Adrenal gland (tissue), 12 donors: Measurements from ENCODE around the gene INPP5A. TPM values are rescaled to one million over a fixed set of nuclear protein-coding genes. Genes with fewer than 3 reads are reported as not detected.

Experiments
- DNase-seq, 7 donors: peaks; one replicate each; pipeline ENCODE4 v3.0.0-alpha.2; 2019 to 2020
- H3K27ac ChIP-seq, 5 donors: fragments of 200-600 bp; sonication (generic) in 4 of 5; 1 replicate in 3 of 5; 2 replicates in 2 of 5; pipeline versions ENCODE4 v1.5.1 to v1.8.0; 2016 to 2020; ENCODE audit warnings: mild to moderate bottlenecking in 1 of 5
- H3K27me3 ChIP-seq: fragments of 200-600 bp; 2 replicates; pipeline ENCODE4 v1.8.0; 2021
- H3K36me3 ChIP-seq, 2 donors: fragments of 200-600 bp; replicated peaks in 1 of 2; 1 replicate in 1 of 2; 2 replicates in 1 of 2; pipeline versions ENCODE4 v1.5.1 to v1.8.0; 2018 to 2022
- H3K4me1 ChIP-seq, 2 donors: fragments of 200-600 bp; replicated peaks in 1 of 2; 1 replicate in 1 of 2; 2 replicates in 1 of 2; pipeline versions ENCODE4 v1.5.1 to v1.8.0; 2018 to 2021
- H3K4me3 ChIP-seq, 4 donors: fragments of 200-600 bp; sonication (generic) in 3 of 4; one replicate each; pipeline ENCODE4 v1.5.1; 2016 to 2018
- H3K9me3 ChIP-seq, 3 donors: fragments of 200-600 bp; sonication (generic) in 1 of 3; replicated peaks in 1 of 3; 1 replicate in 2 of 3; 2 replicates in 1 of 3; pipeline versions ENCODE4 v1.5.1 to v1.8.0; 2016 to 2021
- CTCF ChIP-seq, 6 experiments: fragments of 450-650 bp in 4 of 6; fragments of 200-600 bp in 2 of 6; sonication (generic) in 1 of 6; IDR thresholded peaks; 1 replicate in 5 of 6; 2 replicates in 1 of 6; pipeline versions ENCODE4 v1.5.1 to v1.8.0; 2016 to 2021; ENCODE audit warnings: antibody characterized with exemption in 6 of 6, mild to moderate bottlenecking in 2 of 6, moderate library complexity in 1 of 6
- POLR2A ChIP-seq, 2 donors: fragments of 450-650 bp; IDR thresholded peaks; one replicate each; pipeline ENCODE4 v1.6.1; 2017; ENCODE audit warnings: antibody characterized with exemption in 2 of 2, mild to moderate bottlenecking in 2 of 2, moderate library complexity in 1 of 2
- WGBS, 4 donors: extraction: QIAGEN DNeasy Blood & Tissue Kit in 2 of 4; methylation state at CpG; one replicate each; pipeline versions ENCODE4 v1.1.5 to v1.1.7; 2013 to 2017; 5-methylcytosine and 5-hydroxymethylcytosine counted together
- intact Hi-C, 2 donors: fragments of 100-400 bp; cut with DNase I; formaldehyde crosslinking; loops; one replicate each; pipeline versions ENCODE4 v1.14.1 to v1.15.0; 2022 to 2023
- polyA plus RNA-seq, 3 donors: library from polyadenylated mRNA; stranded (reverse); fragments of 200-250 nt in 2 of 3; fragments of 350-450 nt in 1 of 3; fragmentation: Illumina TruSeq in 1 of 3; extraction: RNeasy Lipid Tissue Mini Kit (QIAGEN cat#74804) in 1 of 3; gene quantifications; one replicate each; pipeline ENCODE4 v1.2.3, GENCODE V29; 2013 to 2014
- total RNA-seq, 9 donors: library from RNA; depleted of rRNA in 4 of 9; stranded (reverse); fragments of >200 nt in 4 of 9; fragments of 120-200 nt in 1 of 9; fragmentation: NEBNext Ultra II Directional in 1 of 9; extraction: Animal tissue kit (Norgen Biotek cat#: 25700) in 1 of 9; gene quantifications; one replicate each; pipeline versions ENCODE4 v1.1.0 to v1.2.4, GENCODE V29; 2013 to 2023
- donor health status: healthy with polysubstance abuse.
- donor health status: Bipolar disorder and iron deficiency.
- donor health status: DM: yes; HTN: yes; CAD: no.
- donor health status: DM: no; HTN: no; CAD: no.
- donor health status: DM: no; HTN: no; CAD: no.
- donor health status: DM: yes; HTN: yes; CAD: no.

The INPP5A gene
- total and polyA plus RNA-seq, 12 donors = 13.5 to 62.9 (median 37.5) TPM

GRCh38 chr10:132580617-132581016, 43.0 kb downstream of the INPP5A start:
- intact Hi-C loops = no loop called here
- TF ChIP-seq CTCF (IDR thresholded peaks at IDR 0.05) = no peak
- TF ChIP-seq POLR2A (IDR thresholded peaks at IDR 0.05) = no peak
- Histone ChIP-seq H3K27ac (no peak overlapping the region), H3K27me3 (no peaks in the 10 kb centered on the region), H3K36me3 (no peaks in the 10 kb centered on the region), H3K4me3 (no peak overlapping the region), H3K4me1 (peaks cover 0 to 21% of the 10 kb centered on the region in 2 donors), H3K9me3 (no peaks in the 10 kb centered on the region)
- DNase-seq = no peak
- 80 to 88% (median 85%) methylated on average over 1 of the region's 1 CpG for WGBS, 4 donors

GRCh38 chr10:132582137-132582536, 44.5 kb downstream of the INPP5A start:
- intact Hi-C loops = no loop called here
- DNase-seq = no peak
- Histone ChIP-seq H3K9me3 (no peaks in the 10 kb centered on the region), H3K27me3 (no peaks in the 10 kb centered on the region), H3K4me1 (peaks cover 0 to 25% of the 10 kb centered on the region in 2 donors), H3K4me3 (no peak overlapping the region), H3K36me3 (no peaks in the 10 kb centered on the region), H3K27ac (no peak overlapping the region)
- TF ChIP-seq POLR2A (IDR thresholded peaks at IDR 0.05) = no peak
- TF ChIP-seq CTCF (IDR thresholded peaks at IDR 0.05) = no peak
- 85 to 92% (median 87%) methylated on average over 4 of the region's 4 CpGs for WGBS, 4 donors

GRCh38 chr10:132582771-132583170, 45.2 kb downstream of the INPP5A start:
- peaks cover 0 to 26% of the 10 kb centered on the region in 2 donors for H3K4me1 ChIP-seq
- H3K36me3 ChIP-seq = no peaks in the 10 kb centered on the region
- no peak overlapping the region for H3K27ac ChIP-seq
- 89 to 95% (median 94%) methylated on average over 5 of the region's 5 CpGs for WGBS, 4 donors
- TF ChIP-seq CTCF (IDR thresholded peaks at IDR 0.05) = no peak
- TF ChIP-seq POLR2A (IDR thresholded peaks at IDR 0.05) = no peak
- H3K9me3 ChIP-seq = no peaks in the 10 kb centered on the region
- H3K27me3 ChIP-seq = no peaks in the 10 kb centered on the region
- intact Hi-C loops = no loop called here
- no peak overlapping the region for H3K4me3 ChIP-seq
- no peak for DNase-seq

GRCh38 chr10:132583456-132583855, 45.9 kb downstream of the INPP5A start:
- H3K27ac ChIP-seq = no peak overlapping the region
- intact Hi-C loops = no loop called here
- no peaks in the 10 kb centered on the region for H3K9me3 ChIP-seq
- peaks cover 0 to 28% of the 10 kb centered on the region in 2 donors for H3K4me1 ChIP-seq
- no peaks in the 10 kb centered on the region for H3K27me3 ChIP-seq
- TF ChIP-seq POLR2A (IDR thresholded peaks at IDR 0.05) = no peak
- TF ChIP-seq CTCF (IDR thresholded peaks at IDR 0.05) = no peak
- H3K4me3 ChIP-seq = no peak overlapping the region
- H3K36me3 ChIP-seq = no peaks in the 10 kb centered on the region
- no peak for DNase-seq
- 65 to 85% (median 79%) methylated on average over 9 of the region's 9 CpGs for WGBS, 4 donors
